Muscle layer of duodenum (tissue), 2 donors: ENCODE data around the gene AP5B1.

ENCODE experiments used
- H3K27ac ChIP-seq: one replicate; pipeline ENCODE4 v1.7.0; 2013; ENCODE audit warnings: mild to moderate bottlenecking, low read length
- H3K27me3 ChIP-seq: one replicate; pipeline ENCODE4 v1.7.0; 2013; ENCODE audit warnings: low read depth, mild to moderate bottlenecking, control low read depth, low read length
- H3K36me3 ChIP-seq, 2 donors: one replicate each; pipeline ENCODE4 v1.7.0; 2013; ENCODE audit warnings: low read length in 2 of 2, control low read depth in 1 of 2, mild to moderate bottlenecking in 1 of 2; ENCODE audit not compliant: insufficient read depth in 2 of 2, control insufficient read depth in 1 of 2
- H3K4me1 ChIP-seq, 2 donors: one replicate each; pipeline ENCODE4 v1.7.0; 2013; ENCODE audit warnings: low read length in 2 of 2, mild to moderate bottlenecking in 2 of 2, control low read depth in 1 of 2, moderate library complexity in 1 of 2; ENCODE audit not compliant: insufficient read depth in 2 of 2, control insufficient read depth in 1 of 2
- H3K4me3 ChIP-seq, 2 donors: one replicate each; pipeline ENCODE4 v1.7.0; 2013; ENCODE audit warnings: low read length in 2 of 2, low read depth in 1 of 2, mild to moderate bottlenecking in 1 of 2
- H3K9me3 ChIP-seq, 2 donors: one replicate each; pipeline ENCODE4 v1.7.0; 2013; ENCODE audit warnings: low read length in 2 of 2, control low read depth in 1 of 2, mild to moderate bottlenecking in 1 of 2; ENCODE audit not compliant: control insufficient read depth in 1 of 2
- donor health status: healthy.

Gene AP5B1

DNA sequence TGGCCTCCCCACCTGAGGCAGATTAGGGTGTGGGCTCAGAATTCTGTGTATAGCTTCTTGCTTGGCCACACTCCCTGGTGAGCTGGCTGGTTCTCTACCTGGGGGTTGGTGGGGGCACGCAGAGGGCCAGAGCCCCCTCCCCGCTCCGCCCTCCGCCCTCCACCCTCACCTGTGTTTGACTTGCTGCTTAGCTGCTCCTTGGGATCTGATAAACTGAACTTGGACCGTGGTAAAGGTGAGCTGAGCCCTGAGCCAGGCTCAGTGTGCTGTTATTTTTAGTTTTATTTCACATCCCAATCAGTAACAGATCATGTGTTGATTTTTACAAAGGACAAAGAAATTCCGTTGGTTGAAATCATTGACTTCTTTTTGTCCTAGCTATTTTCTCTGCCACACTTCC, 8.0 kb upstream of the AP5B1 start:
- peaks cover 28% of the 10 kb centered on the region for H3K27me3 ChIP-seq
- H3K4me3 ChIP-seq = peak overlapping the region in 1 of 2 donors; percentile 32
- peaks cover 0 to 20% of the 10 kb centered on the region in 2 donors for H3K4me1 ChIP-seq
- no peaks in the 10 kb centered on the region for H3K36me3 ChIP-seq
- H3K27ac ChIP-seq = peak overlapping the region; percentile 59
- H3K9me3 ChIP-seq = no peaks in the 10 kb centered on the region

DNA sequence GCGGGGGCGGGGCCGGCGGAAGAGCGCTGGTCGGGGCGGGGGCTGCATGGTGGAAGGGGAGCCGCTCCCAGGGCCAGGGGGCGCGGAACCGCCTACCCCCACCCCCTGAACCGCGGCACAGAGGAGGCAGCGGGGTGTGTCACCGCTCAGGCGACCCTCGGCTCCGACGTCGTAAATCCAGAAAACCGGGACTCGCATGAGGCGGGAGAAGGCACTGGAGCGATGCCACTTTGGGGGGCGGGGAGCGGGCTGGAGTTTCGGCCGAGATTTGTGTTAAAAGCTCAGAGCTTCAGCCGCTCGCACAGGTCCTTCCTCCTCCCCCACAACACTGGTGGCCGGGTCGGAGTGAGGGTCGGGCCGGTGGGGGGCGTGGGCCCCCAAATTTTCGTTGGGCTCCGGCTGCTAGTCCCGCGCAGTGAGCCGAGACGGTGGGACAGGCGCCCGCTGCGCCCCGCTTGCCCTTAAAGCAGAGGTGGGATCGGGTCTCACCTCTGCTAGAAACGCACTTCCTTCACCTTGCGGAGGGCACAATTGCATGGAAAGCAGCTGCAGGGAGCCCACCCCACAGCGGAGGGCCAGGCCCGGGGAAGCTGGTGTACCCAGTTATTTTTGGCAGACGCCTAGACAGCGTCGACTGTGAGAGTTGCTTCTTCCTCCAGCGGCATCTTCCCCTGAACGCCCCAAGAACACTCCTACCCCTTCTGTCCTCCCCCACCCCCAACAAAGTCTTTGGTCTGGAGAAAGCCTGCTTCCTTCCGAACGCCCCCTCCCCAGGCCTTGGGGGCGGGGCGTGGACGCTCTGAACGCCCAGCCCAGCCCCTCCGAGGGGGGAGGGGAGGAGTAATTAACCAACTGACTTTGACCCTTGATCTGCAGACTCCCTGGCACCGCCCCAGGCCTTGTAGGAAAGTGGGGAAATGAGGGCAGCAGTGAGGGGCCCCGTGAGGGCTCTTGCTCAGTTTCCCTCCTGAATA, 7.2 kb upstream of the AP5B1 start:
- Histone ChIP-seq H3K4me1 (peaks cover 0 to 20% of the 10 kb centered on the region in 2 donors), H3K9me3 (no peaks in the 10 kb centered on the region), H3K27me3 (peaks cover 28% of the 10 kb centered on the region), H3K27ac (peak overlapping the region; percentile 59), H3K4me3 (peak overlapping the region in 1 of 2 donors; percentile 32), H3K36me3 (no peaks in the 10 kb centered on the region)

DNA sequence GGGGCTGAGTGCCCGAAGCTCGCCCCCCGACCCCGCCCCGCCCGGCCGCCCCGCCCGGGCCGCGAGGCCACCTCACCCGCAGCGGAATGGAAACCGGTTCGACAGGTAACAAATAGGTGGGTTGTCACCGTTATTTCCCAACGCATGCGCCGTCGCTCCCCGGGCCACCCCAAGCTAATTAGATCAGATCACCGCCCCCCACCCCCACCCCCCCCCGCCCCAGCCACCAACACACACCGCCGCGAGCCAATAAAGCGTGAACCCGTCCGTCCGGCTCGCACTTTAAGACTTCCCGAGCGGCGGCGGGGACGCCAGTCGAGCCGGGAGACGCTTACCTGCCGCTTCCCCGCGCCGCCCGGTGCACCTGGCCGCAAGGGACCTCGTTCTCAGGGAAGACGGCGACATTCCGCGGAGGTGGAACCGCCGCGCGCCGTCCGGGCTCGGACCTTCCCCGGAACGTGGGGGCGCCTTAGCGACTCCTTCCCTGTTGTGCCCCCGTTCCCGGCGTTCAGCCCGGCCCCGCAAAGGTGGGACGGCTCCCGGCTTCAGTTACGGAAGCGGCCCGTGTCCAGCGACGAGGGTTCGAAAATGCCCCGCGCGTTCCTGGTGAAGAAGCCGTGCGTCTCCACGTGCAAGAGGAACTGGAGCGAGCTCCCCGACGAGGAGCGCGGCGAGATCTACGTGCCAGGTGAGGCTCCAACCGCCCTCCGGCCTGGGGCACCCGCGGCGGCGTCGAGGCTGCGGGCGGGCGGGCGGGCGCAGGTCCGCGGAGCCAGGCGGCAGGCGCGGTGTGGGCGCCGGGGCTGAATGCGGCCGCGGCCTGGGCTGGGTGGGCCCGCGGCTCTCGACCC, 6.2 kb upstream of the AP5B1 start, which contains the start of gene OVOL1:
OVOL1 (plus strand) TSS at position 278 of the 851 bp plus-strand sequence; CDS start at position 589, 311 bp downstream.
- peak within 1 kb of the TSS; percentile 32 to 41 for H3K4me3 ChIP-seq
- H3K4me1 ChIP-seq = peaks cover 0 to 20% of the 10 kb centered on the region in 2 donors
- peaks cover 28% of the 10 kb centered on the region for H3K27me3 ChIP-seq
- peak within 1 kb of the TSS; percentile 59 for H3K27ac ChIP-seq
- H3K9me3 ChIP-seq = no peaks in the 10 kb centered on the region
- no peaks in the 10 kb centered on the region for H3K36me3 ChIP-seq

DNA sequence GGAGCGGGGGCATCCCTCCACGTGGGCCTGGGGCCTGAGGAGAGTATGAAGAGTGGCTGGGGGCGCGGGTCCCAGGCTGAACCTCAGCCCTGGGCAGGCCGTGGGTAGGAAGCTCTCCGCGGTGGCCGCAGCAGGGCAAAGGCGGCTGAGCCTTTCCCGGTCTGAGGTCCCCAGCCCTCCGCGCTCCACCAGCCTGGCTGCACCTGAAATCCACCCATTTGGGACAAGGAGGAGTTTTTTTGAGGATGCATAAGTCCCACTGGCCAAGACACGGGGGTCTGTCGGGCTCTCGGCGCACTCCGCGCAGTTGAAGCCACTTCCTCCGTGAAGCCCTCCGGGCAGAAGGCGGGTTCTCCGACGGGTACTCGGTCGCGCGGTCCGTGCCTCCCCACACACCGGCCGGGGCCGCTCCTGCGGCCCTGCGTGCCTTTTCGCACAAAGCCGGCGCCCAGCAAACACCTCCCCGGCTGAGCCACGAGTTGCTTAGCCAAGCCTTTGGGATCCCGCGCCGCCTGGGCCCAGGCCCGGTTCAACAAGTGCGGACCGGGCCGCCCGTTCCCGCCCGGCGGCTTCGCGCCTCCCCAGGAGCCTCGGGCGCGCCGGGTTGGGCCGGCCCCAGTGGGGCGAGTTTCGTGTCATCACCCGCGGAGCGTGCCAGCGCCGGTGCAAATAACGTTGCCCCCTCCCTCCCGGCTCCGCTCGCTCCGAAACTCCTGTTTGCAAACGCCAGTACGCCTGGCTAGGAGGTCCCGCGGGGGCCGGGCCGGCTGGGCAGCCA, 5.4 kb upstream of the AP5B1 start:
- Histone ChIP-seq H3K27ac (no peak overlapping the region), H3K9me3 (no peaks in the 10 kb centered on the region), H3K27me3 (peaks cover 28% of the 10 kb centered on the region), H3K4me3 (peak overlapping the region in 1 of 2 donors; percentile 41), H3K36me3 (no peaks in the 10 kb centered on the region), H3K4me1 (peaks cover 0 to 22% of the 10 kb centered on the region in 2 donors)

DNA sequence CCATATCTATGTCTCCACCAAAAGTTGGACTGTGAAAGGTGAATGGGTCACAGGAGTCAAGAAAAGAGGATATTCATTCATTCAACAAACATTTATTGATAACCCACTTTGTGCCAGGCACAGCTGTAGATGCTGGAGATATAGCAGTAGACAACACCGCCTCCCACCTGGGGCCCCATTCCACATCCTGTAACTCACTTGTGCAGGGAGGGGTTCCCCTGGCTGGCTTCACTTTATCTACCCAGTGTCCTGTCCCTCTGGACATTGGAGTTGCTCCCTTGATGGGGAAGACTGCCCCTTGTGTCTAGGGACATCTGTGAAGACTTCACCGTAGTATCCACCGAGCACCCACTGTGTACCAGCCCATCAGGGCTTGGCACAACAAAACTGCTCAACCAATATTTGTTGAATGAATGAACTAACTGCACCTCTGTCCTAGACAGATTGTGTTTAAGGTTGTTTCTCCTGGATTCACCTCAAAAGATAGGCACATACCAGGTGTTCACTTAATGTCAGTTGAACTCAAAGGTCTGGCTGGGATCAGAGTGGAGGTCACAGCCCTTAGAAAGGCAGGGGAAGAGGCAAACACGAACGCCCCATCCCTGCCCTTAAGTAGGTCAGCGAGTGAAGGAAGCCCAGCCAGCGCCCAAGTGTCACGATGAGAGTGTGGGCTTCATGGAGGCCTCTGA, 4.7 kb upstream of the AP5B1 start:
- Histone ChIP-seq H3K27me3 (peaks cover 28% of the 10 kb centered on the region), H3K9me3 (no peaks in the 10 kb centered on the region), H3K4me3 (no peak overlapping the region)

DNA sequence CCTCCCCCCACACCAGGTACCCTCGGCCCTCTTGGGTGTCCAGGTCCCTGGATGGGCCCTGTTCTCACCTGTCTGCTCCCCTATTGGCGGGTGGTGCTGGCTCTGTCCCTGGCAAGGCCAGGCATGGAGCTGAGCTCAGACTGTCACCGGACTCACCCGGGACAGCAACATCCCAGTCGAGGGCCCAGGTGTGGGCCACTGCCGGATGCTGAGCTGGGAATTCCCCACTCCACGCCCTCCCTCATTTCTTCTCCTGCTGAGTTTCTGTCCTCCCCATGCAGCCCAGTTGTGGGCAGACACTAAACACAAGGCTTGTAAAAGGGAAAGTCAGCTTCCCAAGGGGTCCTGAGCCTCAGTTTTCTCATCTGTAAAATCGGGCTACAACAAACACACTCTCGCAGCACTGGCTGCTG, 2.0 kb upstream of the AP5B1 start:
- Histone ChIP-seq H3K36me3 (peaks cover 0 to 12% of the 10 kb centered on the region in 2 donors), H3K9me3 (no peaks in the 10 kb centered on the region), H3K4me1 (peaks cover 0 to 33% of the 10 kb centered on the region in 2 donors), H3K27me3 (peaks cover 15% of the 10 kb centered on the region), H3K27ac (no peak overlapping the region), H3K4me3 (no peak overlapping the region)

More for the DNA sequence above, 4.7 kb upstream of the AP5B1 start:
- H3K4me1 ChIP-seq = peaks cover 0 to 22% of the 10 kb centered on the region in 2 donors
- no peaks in the 10 kb centered on the region for H3K36me3 ChIP-seq
- no peak overlapping the region for H3K27ac ChIP-seq

DNA sequence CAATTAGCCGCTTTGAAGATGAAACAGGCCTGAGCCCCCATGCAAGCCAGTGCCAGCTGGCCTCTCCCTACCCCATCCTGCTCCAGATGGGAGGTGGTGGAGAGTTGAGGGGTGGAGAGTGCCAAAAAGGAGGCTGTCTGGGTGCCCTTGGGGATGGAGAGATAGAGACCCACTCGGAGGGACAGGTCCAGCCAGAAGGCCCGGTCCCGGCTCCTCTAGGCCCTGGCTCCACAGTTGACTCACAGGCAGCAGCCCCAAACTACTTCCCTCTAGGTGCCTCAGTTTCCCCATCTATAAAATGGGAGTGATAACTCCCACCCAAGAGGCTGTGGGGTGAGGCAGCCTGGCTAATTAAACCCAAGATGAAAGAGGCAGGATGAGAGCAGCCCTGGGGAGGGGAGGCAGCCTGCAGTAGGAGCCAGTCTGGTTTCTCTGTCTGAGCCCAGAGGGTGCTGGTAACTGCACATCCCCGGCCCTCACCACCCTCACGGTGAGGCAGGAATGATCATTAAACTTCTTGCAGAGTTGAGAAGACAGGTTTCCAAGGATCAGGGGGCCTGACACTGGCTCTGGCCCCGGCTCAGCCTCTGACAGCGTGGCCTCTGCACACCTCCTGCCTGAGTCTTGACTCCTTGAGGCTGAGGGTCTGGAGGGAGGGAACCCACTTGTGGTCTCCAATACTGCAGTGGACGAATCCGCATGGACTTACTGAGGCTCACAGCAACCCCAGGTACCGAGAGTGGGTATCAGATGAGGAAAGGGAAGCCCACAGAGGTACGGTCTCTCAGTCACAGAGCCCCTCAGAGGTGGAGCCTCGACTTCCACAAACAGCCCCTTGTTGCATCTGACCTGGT, 1.4 kb upstream of the AP5B1 start:
- H3K27me3 ChIP-seq = peaks cover 12% of the 10 kb centered on the region
- H3K4me3 ChIP-seq = no peak overlapping the region
- H3K27ac ChIP-seq = no peak overlapping the region
- H3K4me1 ChIP-seq = peaks cover 0 to 29% of the 10 kb centered on the region in 2 donors
- no peaks in the 10 kb centered on the region for H3K9me3 ChIP-seq
- H3K36me3 ChIP-seq = peaks cover 2 to 18% of the 10 kb centered on the region in 2 donors

DNA sequence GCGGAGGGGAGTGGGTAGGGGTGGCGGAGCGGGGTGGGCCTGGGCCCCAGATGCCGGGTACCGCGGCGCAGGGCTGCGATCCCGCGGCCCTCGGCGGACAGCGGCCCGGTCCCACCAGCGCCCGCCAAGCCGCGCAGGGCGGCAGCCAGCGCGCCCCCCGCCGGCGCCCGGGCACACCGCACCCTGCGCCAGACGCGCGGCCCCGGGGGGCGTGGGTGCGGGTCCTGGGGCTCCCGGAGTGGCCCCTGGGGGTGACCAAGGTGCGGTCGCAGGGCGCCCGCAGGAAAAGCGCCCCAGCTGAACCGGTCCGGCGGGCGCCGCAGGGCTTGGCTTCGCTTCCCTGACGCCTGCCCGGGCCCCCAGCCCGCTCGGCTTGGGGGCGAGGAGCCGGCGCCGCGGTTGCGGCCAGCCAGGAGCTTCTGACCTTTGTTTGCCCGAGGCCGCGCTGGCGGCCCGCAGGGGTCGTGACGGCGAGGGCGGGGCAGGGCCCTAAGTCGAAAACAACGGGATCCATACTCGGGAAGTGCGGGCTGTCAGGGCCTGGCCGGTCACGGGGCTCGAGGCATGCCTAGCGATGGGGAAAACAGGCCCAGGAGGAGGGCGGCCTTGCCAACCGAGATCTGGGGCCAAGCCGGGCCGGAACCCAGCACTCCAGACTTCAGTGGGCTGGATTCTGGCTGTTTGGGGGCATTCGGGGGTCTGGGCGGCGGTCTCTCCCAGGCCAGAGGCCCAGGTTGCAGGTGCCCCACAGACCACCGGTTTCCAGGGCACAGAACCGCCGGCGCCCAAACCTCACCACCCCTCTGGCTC, 581 bp upstream of the AP5B1 start:
- Histone ChIP-seq H3K36me3 (peaks cover 4 to 23% of the 10 kb centered on the region in 2 donors), H3K4me1 (peaks cover 0 to 23% of the 10 kb centered on the region in 2 donors), H3K27me3 (peaks cover 12% of the 10 kb centered on the region), H3K27ac (no peak overlapping the region), H3K4me3 (peak overlapping the region in 1 of 2 donors; percentile 55), H3K9me3 (no peaks in the 10 kb centered on the region)
